CD4-positive, alpha-beta T cell (primary cell): Measurements from ENCODE around the gene RTCB. TPM values are rescaled to one million over a fixed set of nuclear protein-coding genes. Genes with fewer than 3 reads are reported as not detected.

Source experiments
- ATAC-seq: fragments of 200-7000 bp; cut with Tn5 transposase; one replicate; pipeline ENCODE4 v1.10.0; 2022; ENCODE audit warnings: mild to moderate bottlenecking; ENCODE audit not compliant: poor library complexity
- CTCF ChIA-PET: fragments of 350-600 bp; sonication (Branson Sonifier 250); formaldehyde crosslinking; loops from one replicate; lab custom pipeline; 2021; ENCODE audit warnings: antibody characterized with exemption, inconsistent platforms; lab: Charles Lee
- POLR2A ChIA-PET: fragments of 350-600 bp; sonication (Branson Sonifier 250); formaldehyde crosslinking; loops from one replicate; lab custom pipeline; 2021; ENCODE audit warnings: antibody characterized with exemption, inconsistent platforms; lab: Charles Lee
- DNase-seq, 14 experiments: peaks; one replicate each; pipeline ENCODE4 v3.0.0-alpha.2; 2013 to 2020; ENCODE audit warnings: mixed read lengths in 2 of 14
- H3K27ac ChIP-seq, 2 donors: one replicate each; pipeline versions ENCODE4 v1.5.1 to v1.7.0; 2013; ENCODE audit warnings: low read length in 2 of 2, low read depth in 1 of 2, mild to moderate bottlenecking in 1 of 2
- H3K27me3 ChIP-seq, 2 experiments: 1 replicate in 1 of 2; 2 replicates in 1 of 2; pipeline versions ENCODE4 v1.6.1 to v1.7.0; 2013; ENCODE audit warnings: low read length in 2 of 2, control low read depth in 1 of 2, mild to moderate bottlenecking in 1 of 2, moderate library complexity in 1 of 2; ENCODE audit not compliant: insufficient read depth in 2 of 2, control insufficient read depth in 1 of 2
- H3K36me3 ChIP-seq: one replicate; pipeline ENCODE4 v1.6.1; 2013; ENCODE audit warnings: low read length, control low read depth; ENCODE audit not compliant: insufficient read depth
- H3K4me1 ChIP-seq: one replicate; pipeline ENCODE4 v1.6.1; 2013; ENCODE audit warnings: low read length, control low read depth; ENCODE audit not compliant: insufficient read depth
- H3K4me3 ChIP-seq: one replicate; pipeline ENCODE4 v1.5.1; 2013; ENCODE audit warnings: mild to moderate bottlenecking, low read length, moderate library complexity
- H3K9me3 ChIP-seq, 2 experiments: 1 replicate in 1 of 2; 2 replicates in 1 of 2; pipeline versions ENCODE4 v1.6.1 to v1.7.0; 2013; ENCODE audit warnings: low read length in 2 of 2, mild to moderate bottlenecking in 2 of 2, control low read depth in 1 of 2, moderate library complexity in 1 of 2; ENCODE audit not compliant: control insufficient read depth in 1 of 2, insufficient read depth in 1 of 2
- H3K27ac Mint-ChIP-seq: one replicate; pipeline ENCODE4 v1.8.0; 2020; ENCODE audit warnings: mixed read lengths
- H3K27me3 Mint-ChIP-seq: one replicate; pipeline ENCODE4 v1.8.0; 2021; ENCODE audit warnings: mixed read lengths
- H3K36me3 Mint-ChIP-seq: one replicate; pipeline ENCODE4 v1.8.0; 2021; ENCODE audit warnings: low read depth, mixed read lengths
- H3K4me1 Mint-ChIP-seq: one replicate; pipeline ENCODE4 v1.8.0; 2021; ENCODE audit warnings: low read depth, mixed read lengths
- H3K4me3 Mint-ChIP-seq: one replicate; pipeline ENCODE4 v1.8.0; 2020; ENCODE audit warnings: mild to moderate bottlenecking, mixed read lengths
- H3K9me3 Mint-ChIP-seq: one replicate; pipeline ENCODE4 v1.8.0; 2020; ENCODE audit warnings: mixed read lengths
- CTCF ChIP-seq: fragments of 200-600 bp; IDR thresholded peaks from one replicate; pipeline ENCODE4 v1.8.0; 2022; ENCODE audit warnings: antibody characterized with exemption, mild to moderate bottlenecking
- intact Hi-C, 2 experiments: fragments of 100-400 bp; cut with DNase I in 1 of 2; cut with micrococcal nuclease in 1 of 2; formaldehyde crosslinking; loops; one replicate each; pipeline versions ENCODE4 v1.15.1 to v1.9.0; 2023 to 2025; cut with DNase I, micrococcal nuclease
- total RNA-seq, 174 experiments: library from RNA in 2 of 174; stranded (reverse) in 2 of 174; gene quantifications; one replicate each; pipeline ENCODE4 v1.2.3 and lab custom pipeline; 2021 to 2026

RTCB gene
- total RNA-seq, 2 experiments from 2014 or later: 30.1 to 36.0 TPM

- Mint-ChIP-seq H3K27me3 (peaks cover 47% of the 10 kb centered on the region), H3K36me3 (no peaks in the 10 kb centered on the region), H3K4me1 (no peaks in the 10 kb centered on the region), H3K9me3 (no peaks in the 10 kb centered on the region), H3K27ac (no peak overlapping the region), H3K4me3 (no peak overlapping the region)
- CTCF ChIA-PET: no interaction called here
- Histone ChIP-seq H3K27me3 (peaks cover 7 to 12% of the 10 kb centered on the region in 2 experiments), H3K27ac (no peak overlapping the region), H3K36me3 (no peaks in the 10 kb centered on the region), H3K4me1 (no peaks in the 10 kb centered on the region), H3K9me3 (no peaks in the 10 kb centered on the region), H3K4me3 (no peak overlapping the region)
- intact Hi-C loops: no loop called here
- POLR2A ChIA-PET: no interaction called here
- TF ChIP-seq CTCF: no peak
- no peak for ATAC-seq
- no peak for DNase-seq
Observed at GRCh38 chr22:32426881-32427280, 14.8 kb upstream of the RTCB start.

- H3K9me3 ChIP-seq: no peaks in the 10 kb centered on the region
- TF ChIP-seq CTCF: no peak
- POLR2A ChIA-PET: no interaction called here
- H3K9me3 Mint-ChIP-seq: no peaks in the 10 kb centered on the region
- CTCF ChIA-PET: no interaction called here
- intact Hi-C loops: no loop called here
- no peaks in the 10 kb centered on the region for H3K4me1 Mint-ChIP-seq
- H3K27ac ChIP-seq: no peak overlapping the region
- peaks cover 13% of the 10 kb centered on the region in 2 experiments for H3K27me3 ChIP-seq
- DNase-seq (no peak), ATAC-seq (no peak)
- H3K4me3 ChIP-seq: no peak overlapping the region
- no peaks in the 10 kb centered on the region for H3K36me3 ChIP-seq
- H3K27me3 Mint-ChIP-seq: peaks cover 64% of the 10 kb centered on the region
- H3K4me3 Mint-ChIP-seq: no peak overlapping the region
- H3K27ac Mint-ChIP-seq: no peak overlapping the region
- H3K36me3 Mint-ChIP-seq: no peaks in the 10 kb centered on the region
- H3K4me1 ChIP-seq: no peaks in the 10 kb centered on the region
Observed at GRCh38 chr22:32423664-32424063, 11.6 kb upstream of the RTCB start.

GRCh38 chr22:32422062-32422461 lies 10.0 kb upstream of the RTCB start:
- Histone ChIP-seq H3K9me3 (no peaks in the 10 kb centered on the region), H3K4me1 (no peaks in the 10 kb centered on the region), H3K36me3 (no peaks in the 10 kb centered on the region), H3K4me3 (no peak overlapping the region), H3K27me3 (peaks cover 16 to 22% of the 10 kb centered on the region in 2 experiments), H3K27ac (no peak overlapping the region)
- no peak for ATAC-seq
- Mint-ChIP-seq H3K9me3 (no peaks in the 10 kb centered on the region), H3K27me3 (peaks cover 67% of the 10 kb centered on the region), H3K36me3 (no peaks in the 10 kb centered on the region), H3K4me3 (no peak overlapping the region), H3K27ac (no peak overlapping the region), H3K4me1 (no peaks in the 10 kb centered on the region)
- no peak for DNase-seq
- CTCF ChIA-PET: no interaction called here
- TF ChIP-seq CTCF: no peak
- intact Hi-C loops: no loop called here
- POLR2A ChIA-PET: no interaction called here
